CD14-positive monocyte (primary cell): ENCODE measurements around the gene UROS. TPM values are rescaled to one million over a fixed set of nuclear protein-coding genes. Genes with fewer than 3 reads are reported as not detected.

Experiments
- DNase-seq, 3 donors: peaks; one replicate each; pipeline ENCODE4 v3.0.0-alpha.2; 2011 to 2022
- H2AFZ ChIP-seq: 2 replicates; pipeline ENCODE4 v1.6.0; 2012; ENCODE audit warnings: mild to moderate bottlenecking, low read depth, low read length, inconsistent platforms; ENCODE audit not compliant: insufficient read depth, poor library complexity, severe bottlenecking
- H3K27ac ChIP-seq, 2 donors: 1 replicate in 1 of 2; 2 replicates in 1 of 2; pipeline ENCODE4 v1.5.1; 2012 to 2013; ENCODE audit warnings: low read length in 2 of 2, control low read depth in 1 of 2, inconsistent platforms in 1 of 2, low read depth in 1 of 2, mild to moderate bottlenecking in 1 of 2
- H3K27me3 ChIP-seq, 2 donors: one replicate each; pipeline versions ENCODE4 v1.6.0 to v1.6.1; 2011 to 2013; ENCODE audit warnings: low read length in 2 of 2; ENCODE audit not compliant: control insufficient read depth in 2 of 2, insufficient read depth in 2 of 2
- H3K36me3 ChIP-seq, 2 donors: replicated peaks in 1 of 2; 1 replicate in 1 of 2; 2 replicates in 1 of 2; pipeline versions ENCODE4 v1.5.1 to v1.6.1; 2012 to 2013; ENCODE audit warnings: low read length in 2 of 2, control low read depth in 1 of 2, inconsistent platforms in 1 of 2, mild to moderate bottlenecking in 1 of 2; ENCODE audit not compliant: insufficient read depth in 2 of 2, control insufficient read depth in 1 of 2
- H3K4me1 ChIP-seq, 2 donors: 1 replicate in 1 of 2; 2 replicates in 1 of 2; pipeline versions ENCODE4 v1.5.1 to v1.6.1; 2012 to 2013; ENCODE audit warnings: low read length in 2 of 2, control low read depth in 1 of 2, inconsistent platforms in 1 of 2, mild to moderate bottlenecking in 1 of 2, moderate library complexity in 1 of 2; ENCODE audit not compliant: insufficient read depth in 2 of 2, control insufficient read depth in 1 of 2
- H3K4me2 ChIP-seq: replicated peaks from 2 replicates; pipeline ENCODE3; 2012; ENCODE audit warnings: low read length, moderate library complexity, mild to moderate bottlenecking; ENCODE audit not compliant: poor library complexity, severe bottlenecking; ENCODE audit errors: extremely low read depth
- H3K4me3 ChIP-seq, 3 experiments: fragments of 200-600 bp in 1 of 3; sonication (generic) in 1 of 3; replicated peaks in 1 of 3; 1 replicate in 2 of 3; 2 replicates in 1 of 3; pipeline ENCODE4 v1.5.1; 2011 to 2013; ENCODE audit warnings: low read length in 3 of 3, mild to moderate bottlenecking in 3 of 3, control low read depth in 2 of 3, low read depth in 2 of 3, inconsistent platforms in 1 of 3, moderate library complexity in 1 of 3
- H3K79me2 ChIP-seq: 2 replicates; pipeline ENCODE4 v1.6.0; 2012; ENCODE audit warnings: mild to moderate bottlenecking, control low read depth, inconsistent platforms, low read length, moderate library complexity; ENCODE audit not compliant: insufficient read depth
- H3K9ac ChIP-seq: 2 replicates; pipeline ENCODE4 v1.6.0; 2017; ENCODE audit warnings: low read length, mild to moderate bottlenecking; ENCODE audit not compliant: insufficient read depth, poor library complexity, severe bottlenecking
- H3K9me3 ChIP-seq, 2 donors: replicated peaks in 1 of 2; 1 replicate in 1 of 2; 2 replicates in 1 of 2; pipeline versions ENCODE4 v1.5.1 to v1.6.1; 2012 to 2013; ENCODE audit warnings: low read length in 2 of 2, control low read depth in 1 of 2; ENCODE audit not compliant: control insufficient read depth in 1 of 2, insufficient read depth in 1 of 2
- H4K20me1 ChIP-seq: 2 replicates; pipeline ENCODE4 v1.6.0; 2012; ENCODE audit warnings: mild to moderate bottlenecking, low read length, control low read depth, moderate library complexity; ENCODE audit not compliant: insufficient read depth
- H3K27ac Mint-ChIP-seq, 7 donors: one replicate each; pipeline ENCODE4 v1.8.0; 2020; ENCODE audit warnings: mild to moderate bottlenecking in 7 of 7, mixed read lengths in 7 of 7, moderate library complexity in 6 of 7, inconsistent platforms in 2 of 7
- H3K27me3 Mint-ChIP-seq, 3 donors: one replicate each; pipeline ENCODE4 v1.8.0; 2021 to 2022; ENCODE audit warnings: low read depth in 3 of 3, mild to moderate bottlenecking in 3 of 3, mixed read lengths in 3 of 3, moderate library complexity in 3 of 3, inconsistent platforms in 1 of 3
- H3K36me3 Mint-ChIP-seq, 2 donors: one replicate each; pipeline ENCODE4 v1.8.0; 2020; ENCODE audit warnings: mixed read lengths in 2 of 2, inconsistent platforms in 1 of 2, mild to moderate bottlenecking in 1 of 2
- H3K4me1 Mint-ChIP-seq: one replicate; pipeline ENCODE4 v1.8.0; 2020; ENCODE audit warnings: mild to moderate bottlenecking, mixed read lengths
- H3K4me3 Mint-ChIP-seq, 2 donors: one replicate each; pipeline ENCODE4 v1.8.0; 2020; ENCODE audit warnings: mild to moderate bottlenecking in 2 of 2, mixed read lengths in 2 of 2, moderate library complexity in 1 of 2
- H3K9me3 Mint-ChIP-seq, 7 donors: one replicate each; pipeline ENCODE4 v1.8.0; 2020 to 2022; ENCODE audit warnings: mixed read lengths in 7 of 7, mild to moderate bottlenecking in 6 of 7, moderate library complexity in 6 of 7, inconsistent platforms in 2 of 7
- WGBS: methylation state at CpG from one replicate; pipeline ENCODE4 v1.1.5; 2013; ENCODE audit warnings: missing lambda C conversion rate; ENCODE audit not compliant: insufficient coverage; 5-methylcytosine and 5-hydroxymethylcytosine counted together
- intact Hi-C, 2 donors: fragments of 100-400 bp; cut with micrococcal nuclease; formaldehyde crosslinking; loops; one replicate each; pipeline versions ENCODE4 v1.15.0 to v1.15.1; 2023
- polyA plus RNA-seq, 3 donors: library from polyadenylated mRNA; depleted of rRNA in 1 of 3; unstranded in 2 of 3; stranded (reverse) in 1 of 3; fragments of 300-500 nt in 2 of 3; fragments of >200 nt in 1 of 3; fragmentation: Illumina TruSeq in 2 of 3; gene quantifications; 1 replicate in 2 of 3; 2 replicates in 1 of 3; pipeline ENCODE4 v1.2.3, GENCODE V29; 2012 to 2021
- TF ChIP-seq, protein P1 (sequence below): fragments of 200-600 bp; IDR thresholded peaks from one replicate; pipeline ENCODE4 v1.8.0; 2022; ENCODE audit warnings: antibody characterized with exemption, mild to moderate bottlenecking

The UROS gene
- polyA plus RNA-seq, 3 donors, result 18.1 to 42.3 (median 39.8) TPM

DNA sequence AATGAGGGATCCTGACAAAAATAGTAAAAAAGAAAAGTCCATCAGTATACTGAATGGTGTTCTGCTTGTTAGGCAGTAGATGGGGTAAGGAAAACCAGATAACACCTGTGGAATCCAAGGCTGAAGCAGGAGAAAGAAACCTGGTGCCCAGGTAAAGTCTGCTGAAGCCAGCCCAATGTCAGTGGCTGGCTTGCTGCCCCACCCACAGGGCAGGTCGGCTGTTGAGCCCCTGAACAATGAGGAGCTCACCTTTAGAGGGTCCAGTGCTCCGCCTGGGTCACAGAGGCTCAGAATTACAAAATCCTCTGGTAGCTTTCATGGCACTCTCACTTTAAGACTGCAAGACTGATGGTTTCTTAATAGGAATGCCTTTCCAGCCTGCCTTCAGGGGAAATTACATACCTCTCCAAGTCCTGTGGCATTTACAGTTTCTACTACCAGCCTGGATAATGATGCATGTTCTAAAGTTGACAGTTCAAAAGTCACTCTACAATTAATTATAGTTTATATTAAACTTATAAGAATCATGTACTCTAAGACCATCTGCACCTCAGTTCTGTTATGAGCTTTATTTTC lies 34.2 kb upstream of the UROS start:
- Histone ChIP-seq H3K79me2 (no peaks in the 10 kb centered on the region), H3K9me3 (no peaks in the 10 kb centered on the region), H3K4me1 (no peaks in the 10 kb centered on the region), H2AFZ (no peak overlapping the region), H3K36me3 (peaks cover 22 to 47% of the 10 kb centered on the region in 2 donors), H3K4me3 (no peak overlapping the region), H3K4me2 (no peak overlapping the region), H3K9ac (no peak overlapping the region), H3K27me3 (no peaks in the 10 kb centered on the region), H3K27ac (no peak overlapping the region), H4K20me1 (no peaks in the 10 kb centered on the region)
- H3K27ac Mint-ChIP-seq, result no peak overlapping the region
- H3K36me3 Mint-ChIP-seq, result peaks cover 30 to 53% of the 10 kb centered on the region in 2 donors
- WGBS, result 94% methylated on average over 2 of the region's 2 CpGs
- H3K4me3 Mint-ChIP-seq, result no peak overlapping the region
- DNase-seq, result no peak
- H3K4me1 Mint-ChIP-seq, result no peaks in the 10 kb centered on the region
- intact Hi-C loops, result no loop called here
- TF ChIP-seq, protein P1, sequence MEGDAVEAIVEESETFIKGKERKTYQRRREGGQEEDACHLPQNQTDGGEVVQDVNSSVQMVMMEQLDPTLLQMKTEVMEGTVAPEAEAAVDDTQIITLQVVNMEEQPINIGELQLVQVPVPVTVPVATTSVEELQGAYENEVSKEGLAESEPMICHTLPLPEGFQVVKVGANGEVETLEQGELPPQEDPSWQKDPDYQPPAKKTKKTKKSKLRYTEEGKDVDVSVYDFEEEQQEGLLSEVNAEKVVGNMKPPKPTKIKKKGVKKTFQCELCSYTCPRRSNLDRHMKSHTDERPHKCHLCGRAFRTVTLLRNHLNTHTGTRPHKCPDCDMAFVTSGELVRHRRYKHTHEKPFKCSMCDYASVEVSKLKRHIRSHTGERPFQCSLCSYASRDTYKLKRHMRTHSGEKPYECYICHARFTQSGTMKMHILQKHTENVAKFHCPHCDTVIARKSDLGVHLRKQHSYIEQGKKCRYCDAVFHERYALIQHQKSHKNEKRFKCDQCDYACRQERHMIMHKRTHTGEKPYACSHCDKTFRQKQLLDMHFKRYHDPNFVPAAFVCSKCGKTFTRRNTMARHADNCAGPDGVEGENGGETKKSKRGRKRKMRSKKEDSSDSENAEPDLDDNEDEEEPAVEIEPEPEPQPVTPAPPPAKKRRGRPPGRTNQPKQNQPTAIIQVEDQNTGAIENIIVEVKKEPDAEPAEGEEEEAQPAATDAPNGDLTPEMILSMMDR, result no peak
- H3K9me3 Mint-ChIP-seq, result no peaks in the 10 kb centered on the region
- no peaks in the 10 kb centered on the region for H3K27me3 Mint-ChIP-seq

DNA sequence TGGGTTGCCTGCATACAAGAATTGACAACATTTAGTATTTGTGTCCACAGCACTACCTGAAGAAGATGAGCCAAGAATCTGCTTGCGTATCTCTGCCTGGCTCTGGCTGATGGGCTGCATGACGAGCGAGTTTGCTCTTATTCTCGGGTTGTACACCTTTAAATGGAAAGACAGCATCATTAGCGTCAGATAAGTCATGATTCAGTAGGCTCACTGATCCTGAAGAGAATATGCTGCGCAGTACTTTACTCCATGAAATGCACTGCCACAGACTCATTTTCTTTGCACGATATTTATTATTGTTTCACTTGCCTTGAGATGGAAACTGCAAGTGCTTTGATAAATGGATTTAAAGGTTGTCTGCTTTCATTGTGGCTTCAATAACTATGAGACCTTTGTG lies 29.4 kb upstream of the UROS start:
- TF ChIP-seq, protein P1, result no peak
- Histone ChIP-seq H3K4me3 (no peak overlapping the region), H3K9me3 (no peaks in the 10 kb centered on the region), H3K36me3 (peaks cover 35 to 61% of the 10 kb centered on the region in 2 donors), H2AFZ (no peak overlapping the region), H4K20me1 (no peaks in the 10 kb centered on the region), H3K4me1 (no peaks in the 10 kb centered on the region), H3K4me2 (no peak overlapping the region), H3K79me2 (no peaks in the 10 kb centered on the region), H3K27me3 (no peaks in the 10 kb centered on the region), H3K27ac (no peak overlapping the region), H3K9ac (no peak overlapping the region)
- Mint-ChIP-seq H3K27me3 (peaks cover 0 to 1% (median 0%) of the 10 kb centered on the region in 3 donors), H3K36me3 (peaks cover 58 to 70% of the 10 kb centered on the region in 2 donors), H3K4me3 (no peak overlapping the region), H3K9me3 (no peaks in the 10 kb centered on the region), H3K27ac (no peak overlapping the region), H3K4me1 (no peaks in the 10 kb centered on the region)
- 95% methylated on average over 5 of the region's 7 CpGs for WGBS
- DNase-seq, result no peak
- intact Hi-C loops, result no loop called here
